Chondrocyte (in vitro differentiated cells): ENCODE data around the gene TMEM139. TPM values are rescaled to one million over a fixed set of nuclear protein-coding genes. Genes with fewer than 3 reads are reported as not detected.

Experiments used
- DNase-seq: peaks from one replicate; pipeline ENCODE4 v3.0.0; 2021; ENCODE audit warnings: mixed read lengths, low spot score
- H3K27ac Mint-ChIP-seq: one replicate; pipeline ENCODE4 v1.8.0; 2021; ENCODE audit warnings: mild to moderate bottlenecking, moderate library complexity, mixed read lengths; ENCODE audit not compliant: unreplicated experiment
- H3K27me3 Mint-ChIP-seq: 2 replicates; pipeline ENCODE4 v1.8.0; 2021; ENCODE audit warnings: low read depth, mixed read lengths
- H3K36me3 Mint-ChIP-seq: 2 replicates; pipeline ENCODE4 v1.8.0; 2021; ENCODE audit warnings: low read depth, mixed read lengths
- H3K4me1 Mint-ChIP-seq: 2 replicates; pipeline ENCODE4 v1.8.0; 2021; ENCODE audit warnings: low read depth, mild to moderate bottlenecking, mixed read lengths
- H3K4me3 Mint-ChIP-seq: one replicate; pipeline ENCODE4 v1.8.0; 2021; ENCODE audit warnings: mild to moderate bottlenecking, moderate library complexity, mixed read lengths; ENCODE audit not compliant: unreplicated experiment
- H3K9me3 Mint-ChIP-seq: 2 replicates; pipeline ENCODE4 v1.8.0; 2021; ENCODE audit warnings: low read depth, mixed read lengths
- CTCF ChIP-seq: fragments of 200-600 bp; sonication (generic); IDR thresholded peaks from 2 replicates; pipeline ENCODE4 v1.5.0; 2021; ENCODE audit warnings: antibody characterized with exemption, mild to moderate bottlenecking, moderate library complexity
- total RNA-seq: library from RNA; stranded (reverse); gene quantifications from 3 replicates; pipeline ENCODE4 v1.2.1, GENCODE V29; 2021

The TMEM139 gene
- total RNA-seq, 1 donor from 2014 or later = not detected

GRCh38 chr7:143290293-143290692, 5.5 kb downstream of the TMEM139 start:
- Mint-ChIP-seq H3K4me1 (peaks cover 36% of the 10 kb centered on the region), H3K27ac (no peak overlapping the region), H3K27me3 (no peaks in the 10 kb centered on the region), H3K9me3 (no peaks in the 10 kb centered on the region), H3K36me3 (peaks cover 26% of the 10 kb centered on the region), H3K4me3 (peak overlapping the region; percentile 91)
- no peak for DNase-seq
- no peak for TF ChIP-seq CTCF

GRCh38 chr7:143292876-143293275, 8.1 kb downstream of the TMEM139 start:
- Mint-ChIP-seq H3K27me3 (no peaks in the 10 kb centered on the region), H3K4me3 (no peak overlapping the region), H3K9me3 (no peaks in the 10 kb centered on the region), H3K27ac (no peak overlapping the region), H3K4me1 (peaks cover 49% of the 10 kb centered on the region), H3K36me3 (peaks cover 32% of the 10 kb centered on the region)
- TF ChIP-seq CTCF = no peak
- DNase-seq = no peak

GRCh38 chr7:143295870-143296269, 11.1 kb downstream of the TMEM139 start:
- no peak overlapping the region for H3K4me3 Mint-ChIP-seq
- peak overlapping the region; percentile 8 for H3K27ac Mint-ChIP-seq
- no peaks in the 10 kb centered on the region for H3K27me3 Mint-ChIP-seq
- peaks cover 30% of the 10 kb centered on the region for H3K4me1 Mint-ChIP-seq
- peaks cover 45% of the 10 kb centered on the region for H3K36me3 Mint-ChIP-seq
- TF ChIP-seq CTCF = no peak
- H3K9me3 Mint-ChIP-seq = no peaks in the 10 kb centered on the region
- no peak for DNase-seq

- H3K27ac Mint-ChIP-seq = no peak overlapping the region
- H3K27me3 Mint-ChIP-seq = no peaks in the 10 kb centered on the region
- peaks cover 46% of the 10 kb centered on the region for H3K36me3 Mint-ChIP-seq
- peaks cover 24% of the 10 kb centered on the region for H3K4me1 Mint-ChIP-seq
- no peak for DNase-seq
- no peaks in the 10 kb centered on the region for H3K9me3 Mint-ChIP-seq
- no peak for TF ChIP-seq CTCF
- H3K4me3 Mint-ChIP-seq = no peak overlapping the region
Measured at GRCh38 chr7:143296686-143297085, 11.9 kb downstream of the TMEM139 start.

GRCh38 chr7:143299346-143299745, 14.6 kb downstream of the TMEM139 start:
- peaks cover 47% of the 10 kb centered on the region for H3K36me3 Mint-ChIP-seq
- no peak for TF ChIP-seq CTCF
- H3K27ac Mint-ChIP-seq = no peak overlapping the region
- peaks cover 24% of the 10 kb centered on the region for H3K4me1 Mint-ChIP-seq
- no peaks in the 10 kb centered on the region for H3K27me3 Mint-ChIP-seq
- no peaks in the 10 kb centered on the region for H3K9me3 Mint-ChIP-seq
- H3K4me3 Mint-ChIP-seq = no peak overlapping the region
- no peak for DNase-seq
